ENCODE measurements around the gene LMX1B.

Gene LMX1B

GRCh38 chr9:126619361-126620135 is 5.8 kb downstream of the LMX1B start:
- FAIRE-seq: no peak

- no peak for FAIRE-seq
Measured at GRCh38 chr9:126620478-126620877, 6.8 kb downstream of the LMX1B start.

GRCh38 chr9:126621061-126621918 is 7.6 kb downstream of the LMX1B start:
- no peak for FAIRE-seq

- no peak for FAIRE-seq
Measured at GRCh38 chr9:126621919-126622735, 8.4 kb downstream of the LMX1B start.

GRCh38 chr9:126623314-126623666 is 9.6 kb downstream of the LMX1B start:
- no peak for FAIRE-seq

- FAIRE-seq: no peak
Measured at GRCh38 chr9:126623667-126624478, 10.1 kb downstream of the LMX1B start.

- no peak for FAIRE-seq
Measured at GRCh38 chr9:126624479-126624826, 10.7 kb downstream of the LMX1B start.

GRCh38 chr9:126624912-126625311 is 11.2 kb downstream of the LMX1B start:
- no peak for FAIRE-seq

GRCh38 chr9:126625329-126626126 is 11.8 kb downstream of the LMX1B start:
- no peak for FAIRE-seq

- FAIRE-seq: no peak
Measured at GRCh38 chr9:126626127-126626925, 12.6 kb downstream of the LMX1B start.

GRCh38 chr9:126626926-126627233 is 13.2 kb downstream of the LMX1B start:
- FAIRE-seq: no peak

- FAIRE-seq: no peak
Measured at GRCh38 chr9:126628146-126628545, 14.4 kb downstream of the LMX1B start.

- no peak for FAIRE-seq
Measured at GRCh38 chr9:126628969-126629674, 15.4 kb downstream of the LMX1B start.

- FAIRE-seq: no peak
Measured at GRCh38 chr9:126630458-126631237, 16.9 kb downstream of the LMX1B start.

- no peak for FAIRE-seq
Measured at GRCh38 chr9:126631254-126631653, 17.5 kb downstream of the LMX1B start.

- FAIRE-seq: no peak
Measured at GRCh38 chr9:126633881-126634558, 20.3 kb downstream of the LMX1B start.

GRCh38 chr9:126635061-126635460 is 21.3 kb downstream of the LMX1B start:
- FAIRE-seq: no peak

- no peak for FAIRE-seq
Measured at GRCh38 chr9:126635661-126636439, 22.1 kb downstream of the LMX1B start.

Measured in endometrium (tissue), 2 donors.